IMR-90 (cell line): ENCODE results near the gene ATP8B4. TPM values are rescaled to one million over a fixed set of nuclear protein-coding genes. Genes with fewer than 3 reads are reported as not detected.

Experiments used
- ATAC-seq: fragments of 200-7000 bp; cut with Tn5 transposase; 2 replicates; pipeline ENCODE4 v1.9.1; 2020; ENCODE audit warnings: low read depth, mild to moderate bottlenecking, moderate library complexity
- BruUV-seq: library from RNA; stranded (reverse); fragments of 400-500 nt; replicated peaks from 2 replicates; lab custom pipeline; 2021; lab: Mats Ljungman, UMichigan
- CTCF ChIA-PET: fragments of 300-600 bp; formaldehyde crosslinking; extraction: SDS; loops from one replicate; lab custom pipeline; 2021; ENCODE audit warnings: antibody characterized with exemption; lab: Yijun Ruan, JAX
- POLR2A ChIA-PET: fragments of 300-600 bp; sonication (Branson Sonifier 250); formaldehyde crosslinking; loops from one replicate; lab custom pipeline; 2022; ENCODE audit warnings: antibody characterized with exemption; ENCODE audit not compliant: unreplicated experiment; lab: Charles Lee
- DNase-seq: peaks from one replicate; pipeline ENCODE4 v3.0.0; 2013
- H2AFZ ChIP-seq: replicated peaks from 2 replicates; pipeline ENCODE3; 2013; ENCODE audit warnings: low read length, mild to moderate bottlenecking; ENCODE audit not compliant: poor library complexity
- H2AK5ac ChIP-seq: 2 replicates; pipeline ENCODE4 v1.6.1; 2013; ENCODE audit warnings: low read depth, low read length, inconsistent platforms
- H2AK9ac ChIP-seq: replicated peaks from 2 replicates; pipeline ENCODE3; 2013; ENCODE audit warnings: mild to moderate bottlenecking, low read depth, low read length, moderate library complexity; ENCODE audit not compliant: poor library complexity
- H2BK120ac ChIP-seq: 2 replicates; pipeline ENCODE4 v1.6.1; 2013; ENCODE audit warnings: low read depth, low read length, inconsistent platforms
- H2BK15ac ChIP-seq: 3 replicates; pipeline ENCODE4 v1.6.1; 2013; ENCODE audit warnings: low read depth, low read length, inconsistent platforms
- H2BK20ac ChIP-seq: 2 replicates; pipeline ENCODE4 v1.6.1; 2013; ENCODE audit warnings: low read depth, mild to moderate bottlenecking, inconsistent platforms, low read length, moderate library complexity
- H2BK5ac ChIP-seq: 2 replicates; pipeline ENCODE4 v1.6.1; 2013; ENCODE audit warnings: mild to moderate bottlenecking, low read depth, low read length, inconsistent platforms; ENCODE audit not compliant: poor library complexity, severe bottlenecking
- H3K14ac ChIP-seq: replicated peaks from 2 replicates; pipeline ENCODE4 v1.6.1; 2013; ENCODE audit warnings: low read depth, low read length, inconsistent platforms
- H3K18ac ChIP-seq: 2 replicates; pipeline ENCODE4 v1.6.1; 2013; ENCODE audit warnings: low read depth, low read length, control low read depth
- H3K23ac ChIP-seq: 2 replicates; pipeline ENCODE4 v1.6.1; 2013; ENCODE audit warnings: low read depth, low read length, inconsistent platforms
- H3K27ac ChIP-seq: 2 replicates; pipeline ENCODE4 v1.5.1; 2013; ENCODE audit warnings: mild to moderate bottlenecking, control low read depth, low read length; ENCODE audit not compliant: insufficient read depth
- H3K27me3 ChIP-seq: 2 replicates; pipeline ENCODE4 v1.6.1; 2013; ENCODE audit warnings: low read length; ENCODE audit not compliant: control insufficient read depth, insufficient read depth
- H3K36me3 ChIP-seq: 2 replicates; pipeline ENCODE4 v1.6.1; 2013; ENCODE audit warnings: low read length, mixed read lengths; ENCODE audit not compliant: control insufficient read depth, insufficient read depth
- H3K4ac ChIP-seq: 2 replicates; pipeline ENCODE4 v1.6.1; 2013; ENCODE audit warnings: low read depth, low read length, inconsistent platforms
- H3K4me1 ChIP-seq: 2 replicates; pipeline ENCODE4 v1.6.1; 2013; ENCODE audit warnings: low read length, mixed read lengths; ENCODE audit not compliant: control insufficient read depth, insufficient read depth
- H3K4me2 ChIP-seq: 2 replicates; pipeline ENCODE4 v1.6.1; 2013; ENCODE audit warnings: low read depth, mild to moderate bottlenecking, control low read depth, low read length, moderate library complexity
- H3K4me3 ChIP-seq: 2 replicates; pipeline ENCODE4 v1.5.1; 2013; ENCODE audit warnings: low read depth, mild to moderate bottlenecking, control low read depth, low read length, moderate library complexity; ENCODE audit not compliant: insufficient read depth
- H3K56ac ChIP-seq: 2 replicates; pipeline ENCODE4 v1.6.1; 2013; ENCODE audit warnings: low read length, inconsistent platforms; ENCODE audit not compliant: insufficient read depth; ENCODE audit errors: extremely low read depth
- H3K79me1 ChIP-seq, 2 experiments: 2 replicates each; pipeline ENCODE4 v1.6.1; 2013; ENCODE audit warnings: low read length in 2 of 2, inconsistent platforms in 1 of 2, low read depth in 1 of 2
- H3K9ac ChIP-seq: 2 replicates; pipeline ENCODE4 v1.6.1; 2013; ENCODE audit warnings: low read depth, low read length, control low read depth
- H3K9me1 ChIP-seq: 2 replicates; pipeline ENCODE4 v1.6.1; 2013; ENCODE audit warnings: low read length, inconsistent platforms; ENCODE audit not compliant: insufficient read depth
- H3K9me3 ChIP-seq: 2 replicates; pipeline ENCODE4 v1.6.1; 2013; ENCODE audit warnings: low read length; ENCODE audit not compliant: control insufficient read depth, insufficient read depth
- H4K20me1 ChIP-seq: 2 replicates; pipeline ENCODE4 v1.6.1; 2013; ENCODE audit warnings: low read length, inconsistent platforms; ENCODE audit not compliant: insufficient read depth
- H4K5ac ChIP-seq: 2 replicates; pipeline ENCODE4 v1.6.1; 2013; ENCODE audit warnings: mild to moderate bottlenecking, low read depth, low read length, control low read depth
- H4K8ac ChIP-seq, 2 experiments: 2 replicates each; pipeline ENCODE4 v1.6.1; 2013; ENCODE audit warnings: low read depth in 2 of 2, low read length in 2 of 2, control low read depth in 1 of 2, inconsistent platforms in 1 of 2
- H4K91ac ChIP-seq: 2 replicates; pipeline ENCODE4 v1.6.1; 2013; ENCODE audit warnings: low read depth, low read length, inconsistent platforms; ENCODE audit not compliant: insufficient read depth
- BHLHE40 ChIP-seq: fragments of 150-350 bp; IDR thresholded peaks from 2 replicates; pipeline ENCODE4 v1.6.1; 2016; ENCODE audit warnings: mild to moderate bottlenecking, low read depth, low read length
- dilution Hi-C: fragments of 300-500 bp; cut with HindIII; formaldehyde crosslinking; loops from one replicate; pipeline ENCODE4 v1.14.3; 2018; ENCODE audit warnings: low sequenced_read_pairs; ENCODE audit not compliant: unreplicated experiment
- in situ Hi-C: fragments of 300-500 bp; cut with MboI; formaldehyde crosslinking; loops from 3 replicates; pipeline ENCODE4 v1.14.3; 2019; ENCODE audit warnings: low sequenced_read_pairs, inconsistent platforms, mixed read lengths
- intact Hi-C: fragments of 100-400 bp; cut with micrococcal nuclease; formaldehyde crosslinking; loops from 2 replicates; pipeline ENCODE4 v1.10.0; 2022
- polyA plus RNA-seq, 3 experiments: library from polyadenylated mRNA; depleted of rRNA; stranded (reverse); fragments of >200 nt; gene quantifications; 2 replicates each; pipeline ENCODE4 v1.2.3, GENCODE V29; 2012; ENCODE audit warnings: low replicate concordance in 1 of 3
- total RNA-seq: library from RNA; depleted of rRNA; stranded (reverse); fragments of >200 nt; gene quantifications from 2 replicates; pipeline ENCODE4 v1.2.3, GENCODE V29; 2012

ATP8B4 gene
- total and polyA plus RNA-seq, 2 of the 4 experiments (the other 2 are of a cell fraction), result 0.12 to 0.54 TPM

DNA sequence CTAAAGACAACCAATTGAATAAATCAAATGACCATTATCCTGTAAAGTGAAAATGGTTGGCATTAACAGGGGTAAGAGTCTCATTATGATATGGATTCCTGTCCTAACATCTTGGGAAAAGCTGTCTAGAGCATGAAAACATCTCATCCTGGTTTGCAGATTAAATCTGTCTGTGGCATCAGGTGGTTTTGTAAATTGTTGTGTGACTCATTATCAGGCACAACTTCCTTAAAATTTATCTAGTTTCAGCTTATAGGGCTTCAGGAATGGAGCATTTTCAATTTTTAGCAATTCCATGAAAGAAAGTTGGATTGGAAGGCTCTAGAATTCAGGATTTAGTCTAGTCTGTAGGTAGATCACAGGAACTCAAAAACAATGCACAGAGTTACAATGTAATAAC, 31.8 kb upstream of the ATP8B4 start:
- Histone ChIP-seq H3K14ac (no peak overlapping the region), H3K9me3 (0 out of 2 replicates have a peak, but pooled peaks cover 2% of the 10 kb centered on the region), H2BK120ac (no peak overlapping the region), H2AFZ (no peak overlapping the region), H3K4me2 (no peak overlapping the region), H3K23ac (no peak overlapping the region), H3K56ac (no peak overlapping the region), H2BK5ac (no peak overlapping the region), H2BK15ac (no peak overlapping the region), H3K4me3 (no peak overlapping the region), H3K18ac (no peak overlapping the region), H3K9ac (no peak overlapping the region), H3K79me1 (no peaks in the 10 kb centered on the region), H4K5ac (no peak overlapping the region), H3K9me1 (no peaks in the 10 kb centered on the region), H3K4ac (no peak overlapping the region), H3K36me3 (no peaks in the 10 kb centered on the region), H2AK9ac (no peak overlapping the region), H4K8ac (no peak overlapping the region), H4K91ac (no peak overlapping the region), H4K20me1 (no peaks in the 10 kb centered on the region), H3K27ac (no peak overlapping the region), H3K4me1 (no peaks in the 10 kb centered on the region; the same call in 1 of the 2 replicates), H3K27me3 (no peaks in the 10 kb centered on the region), H2BK20ac (no peak overlapping the region), H2AK5ac (no peak overlapping the region)
- no peak for TF ChIP-seq BHLHE40
- BruUV-seq, result no TSS peak
- no peak for ATAC-seq
- CTCF ChIA-PET, result no interaction called here
- POLR2A ChIA-PET, result no interaction called here
- dilution Hi-C loops (no loop called here), in situ Hi-C loops (no loop called here), intact Hi-C loops (no loop called here)
- DNase-seq, result no peak
